BE2C (cell line): Measurements from ENCODE around the gene EIF1AY. TPM values are rescaled to one million over a fixed set of nuclear protein-coding genes. Genes with fewer than 3 reads are reported as not detected.

Experiments used
- DNase-seq: peaks from one replicate; pipeline ENCODE4 v3.0.0-alpha.2; 2020
- H3K27me3 ChIP-seq: fragments of 250-450 bp; sonication (Bioruptor Pico); 2 replicates; pipeline ENCODE4 v1.5.1; 2020; ENCODE audit warnings: mild to moderate bottlenecking
- H3K36me3 ChIP-seq: fragments of 250-450 bp; sonication (Bioruptor Pico); 2 replicates; pipeline ENCODE4 v1.5.1; 2020; ENCODE audit warnings: mild to moderate bottlenecking
- H3K4me1 ChIP-seq: fragments of 250-450 bp; sonication (Bioruptor Pico); 2 replicates; pipeline ENCODE4 v1.5.1; 2020
- H3K4me3 ChIP-seq: 2 replicates; pipeline ENCODE4 v1.5.1; 2011; ENCODE audit warnings: low read depth, low read length
- H3K9me3 ChIP-seq: fragments of 250-450 bp; sonication (Bioruptor Pico); 2 replicates; pipeline ENCODE4 v1.5.1; 2020
- CTCF ChIP-seq: IDR thresholded peaks from 2 replicates; pipeline ENCODE4 v1.5.1; 2012; ENCODE audit warnings: mild to moderate bottlenecking, low read depth, low read length
- polyA plus RNA-seq: library from polyadenylated mRNA; unstranded; fragments of >200 nt; gene quantifications from one replicate; pipeline ENCODE4 v1.2.1, GENCODE V29; 2012; ENCODE audit warnings: low read depth, missing spikeins; ENCODE audit not compliant: insufficient read length, insufficient read depth

EIF1AY gene
- polyA plus RNA-seq, result 0.32 TPM

- no peak for DNase-seq
- no peak for TF ChIP-seq CTCF
These were observed at the start of gene EIF1AY for GRCh38 chrY:20575531-20576121. EIF1AY (plus strand) TSS chrY:20575776; CDS start chrY:20575872, 96 bp downstream.

GRCh38 chrY:20528435-20528834 is 47.1 kb upstream of the EIF1AY start:
- Histone ChIP-seq H3K27me3 (no peaks in the 10 kb centered on the region), H3K4me1 (no peaks in the 10 kb centered on the region), H3K4me3 (no peak overlapping the region), H3K36me3 (no peaks in the 10 kb centered on the region), H3K9me3 (no peaks in the 10 kb centered on the region)
- TF ChIP-seq CTCF, result no peak
- no peak for DNase-seq

More at GRCh38 chrY:20575531-20576121, at the start of gene EIF1AY:
- Histone ChIP-seq H3K36me3 (no peaks in the 10 kb centered on the region), H3K27me3 (no peaks in the 10 kb centered on the region), H3K9me3 (no peaks in the 10 kb centered on the region), H3K4me1 (no peaks in the 10 kb centered on the region), H3K4me3 (no peak within 1 kb of the TSS)

GRCh38 chrY:20538186-20538585 is 37.4 kb upstream of the EIF1AY start:
- no peaks in the 10 kb centered on the region for H3K4me1 ChIP-seq
- no peaks in the 10 kb centered on the region for H3K27me3 ChIP-seq
- DNase-seq, result no peak
- no peak overlapping the region for H3K4me3 ChIP-seq
- no peaks in the 10 kb centered on the region for H3K9me3 ChIP-seq
- H3K36me3 ChIP-seq, result no peaks in the 10 kb centered on the region
- TF ChIP-seq CTCF, result no peak

GRCh38 chrY:20538933-20539332 is 36.6 kb upstream of the EIF1AY start:
- Histone ChIP-seq H3K9me3 (no peaks in the 10 kb centered on the region), H3K36me3 (no peaks in the 10 kb centered on the region), H3K4me1 (no peaks in the 10 kb centered on the region), H3K4me3 (no peak overlapping the region), H3K27me3 (no peaks in the 10 kb centered on the region)
- TF ChIP-seq CTCF, result no peak
- DNase-seq, result no peak

GRCh38 chrY:20544451-20544960 is 31.1 kb upstream of the EIF1AY start:
- no peaks in the 10 kb centered on the region for H3K4me1 ChIP-seq
- H3K36me3 ChIP-seq, result no peaks in the 10 kb centered on the region
- no peak overlapping the region for H3K4me3 ChIP-seq
- no peaks in the 10 kb centered on the region for H3K27me3 ChIP-seq
- DNase-seq, result no peak
- no peaks in the 10 kb centered on the region for H3K9me3 ChIP-seq
- TF ChIP-seq CTCF, result no peak

- H3K4me3 ChIP-seq, result no peak overlapping the region
- DNase-seq, result no peak
- no peaks in the 10 kb centered on the region for H3K27me3 ChIP-seq
- TF ChIP-seq CTCF, result no peak
- no peaks in the 10 kb centered on the region for H3K36me3 ChIP-seq
- no peaks in the 10 kb centered on the region for H3K9me3 ChIP-seq
- no peaks in the 10 kb centered on the region for H3K4me1 ChIP-seq
These were observed 29.5 kb upstream of the EIF1AY start for GRCh38 chrY:20546071-20546470.
